H1 (cell line): Measurements from ENCODE around the gene TNFAIP8L3. TPM values are rescaled to one million over a fixed set of nuclear protein-coding genes. Genes with fewer than 3 reads are reported as not detected.

Experiments used
- CTCF ChIA-PET: fragments of 300-600 bp; sonication (Branson Sonifier 250); formaldehyde crosslinking; loops from one replicate; lab custom pipeline; 2021; ENCODE audit not compliant: partially characterized antibody; lab: Charles Lee
- POLR2A ChIA-PET: fragments of 300-600 bp; sonication (Branson Sonifier 250); formaldehyde crosslinking; loops from one replicate; lab custom pipeline; 2021; ENCODE audit warnings: inconsistent platforms; ENCODE audit not compliant: partially characterized antibody; lab: Charles Lee
- DNase-seq, 2 experiments: peaks; one replicate each; pipeline versions ENCODE4 v3.0.0 to v3.0.0-alpha.2; 2010 to 2022; ENCODE audit warnings: low spot score in 2 of 2, low read depth in 1 of 2, mixed read lengths in 1 of 2
- FAIRE-seq: peaks from 2 replicates; lab custom pipeline; 2011; peaks lifted over from hg19 to GRCh38; lab: Jason Lieb, UNC
- H2AFZ ChIP-seq: 2 replicates; pipeline ENCODE4 v1.8.1; 2012; ENCODE audit warnings: low read length, inconsistent platforms
- H2AK5ac ChIP-seq: 2 replicates; pipeline ENCODE4 v1.6.1; 2013; ENCODE audit warnings: low read depth, low read length
- H2BK120ac ChIP-seq: replicated peaks from 2 replicates; pipeline ENCODE3; 2013; ENCODE audit warnings: low read depth, low read length, inconsistent platforms
- H2BK12ac ChIP-seq: 2 replicates; pipeline ENCODE4 v1.6.1; 2013; ENCODE audit warnings: low read depth, low read length
- H2BK15ac ChIP-seq: 2 replicates; pipeline ENCODE4 v1.6.1; 2013; ENCODE audit warnings: low read length
- H2BK20ac ChIP-seq: 2 replicates; pipeline ENCODE4 v1.6.1; 2013; ENCODE audit warnings: low read length
- H2BK5ac ChIP-seq: 2 replicates; pipeline ENCODE4 v1.6.1; 2013; ENCODE audit warnings: low read depth, low read length
- H3K14ac ChIP-seq: 2 replicates; pipeline ENCODE4 v1.6.1; 2013; ENCODE audit warnings: inconsistent platforms; ENCODE audit not compliant: insufficient read length
- H3K18ac ChIP-seq: 2 replicates; pipeline ENCODE4 v1.6.1; 2013; ENCODE audit warnings: low read length; ENCODE audit errors: extremely low read depth
- H3K23ac ChIP-seq: 2 replicates; pipeline ENCODE4 v1.6.1; 2013; ENCODE audit warnings: inconsistent platforms; ENCODE audit not compliant: insufficient read length
- H3K23me2 ChIP-seq: 2 replicates; pipeline ENCODE4 v1.6.1; 2013; ENCODE audit warnings: low read depth, low read length
- H3K27ac ChIP-seq: 2 replicates; pipeline ENCODE4 v1.6.1; 2011; ENCODE audit warnings: low read depth, low read length, inconsistent platforms
- H3K27me3 ChIP-seq, 4 experiments: replicated peaks in 1 of 4; 1 replicate in 1 of 4; 2 replicates in 3 of 4; pipeline versions ENCODE4 v1.6.1 to v1.8.1; 2011 to 2013; ENCODE audit warnings: low read length in 3 of 4, mild to moderate bottlenecking in 3 of 4, inconsistent platforms in 2 of 4, mixed read lengths in 2 of 4, moderate library complexity in 1 of 4; ENCODE audit not compliant: control insufficient read depth in 3 of 4, insufficient read depth in 3 of 4; ENCODE audit errors: extremely low read depth in 1 of 4
- H3K36me3 ChIP-seq, 4 experiments: 2 replicates each; pipeline versions ENCODE4 v1.6.1 to v1.8.1; 2011 to 2013; ENCODE audit warnings: mild to moderate bottlenecking in 4 of 4, low read length in 3 of 4, moderate library complexity in 2 of 4, control low read depth in 1 of 4, inconsistent platforms in 1 of 4; ENCODE audit not compliant: insufficient read depth in 4 of 4, control insufficient read depth in 2 of 4
- H3K4ac ChIP-seq: replicated peaks from 2 replicates; pipeline ENCODE3; 2013; ENCODE audit warnings: low read length, low read depth, mixed read lengths, inconsistent platforms; ENCODE audit not compliant: insufficient read length
- H3K4me1 ChIP-seq, 4 experiments: replicated peaks in 1 of 4; 1 replicate in 1 of 4; 2 replicates in 3 of 4; pipeline versions ENCODE4 v1.6.1 to v1.8.1; 2011 to 2013; ENCODE audit warnings: low read length in 3 of 4, inconsistent platforms in 2 of 4, mixed read lengths in 1 of 4; ENCODE audit not compliant: insufficient read depth in 4 of 4, control insufficient read depth in 3 of 4
- H3K4me2 ChIP-seq, 2 experiments: 2 replicates each; pipeline versions ENCODE4 v1.6.1 to v1.8.1; 2011 to 2013; ENCODE audit warnings: low read depth in 2 of 2, low read length in 2 of 2, control low read depth in 1 of 2, inconsistent platforms in 1 of 2, mild to moderate bottlenecking in 1 of 2; ENCODE audit not compliant: insufficient read depth in 1 of 2
- H3K4me3 ChIP-seq, 4 experiments: fragments of 200-600, 300-600 bp in 1 of 4; sonication (generic), shearing (Covaris generic), sonication (Bioruptor Twin) in 1 of 4; 2 replicates each; pipeline versions ENCODE4 v1.5.1 to v1.8.1; 2011 to 2016; ENCODE audit warnings: low read length in 4 of 4, low read depth in 3 of 4, control low read depth in 2 of 4, inconsistent platforms in 2 of 4, mild to moderate bottlenecking in 2 of 4, mixed read lengths in 1 of 4, moderate library complexity in 1 of 4; ENCODE audit not compliant: insufficient read depth in 2 of 4; ENCODE audit errors: extremely low read depth in 1 of 4
- H3K56ac ChIP-seq: replicated peaks from 2 replicates; pipeline ENCODE3; 2013; ENCODE audit warnings: low read depth, mild to moderate bottlenecking, mixed read lengths, low read length, inconsistent platforms; ENCODE audit not compliant: insufficient read length
- H3K79me1 ChIP-seq: 2 replicates; pipeline ENCODE4 v1.6.1; 2013; ENCODE audit warnings: low read depth, low read length, control low read depth
- H3K79me2 ChIP-seq, 2 experiments: 2 replicates each; pipeline versions ENCODE4 v1.6.1 to v1.8.1; 2012 to 2013; ENCODE audit warnings: low read length in 2 of 2, mild to moderate bottlenecking in 2 of 2, inconsistent platforms in 1 of 2; ENCODE audit not compliant: insufficient read depth in 2 of 2, control insufficient read depth in 1 of 2
- H3K9ac ChIP-seq, 4 experiments: replicated peaks in 1 of 4; 1 replicate in 1 of 4; 2 replicates in 3 of 4; pipeline versions ENCODE4 v1.6.1 to v1.8.1; 2011 to 2013; ENCODE audit warnings: low read depth in 3 of 4, low read length in 3 of 4, control low read depth in 2 of 4, mild to moderate bottlenecking in 2 of 4, moderate library complexity in 2 of 4, inconsistent platforms in 1 of 4; ENCODE audit errors: extremely low read depth in 1 of 4
- H3K9me3 ChIP-seq, 2 experiments: 2 replicates each; pipeline versions ENCODE4 v1.6.1 to v1.8.1; 2012 to 2013; ENCODE audit warnings: mild to moderate bottlenecking in 2 of 2, moderate library complexity in 2 of 2, control low read depth in 1 of 2, inconsistent platforms in 1 of 2, low read depth in 1 of 2, low read length in 1 of 2, mixed read lengths in 1 of 2; ENCODE audit not compliant: insufficient read depth in 2 of 2
- H4K20me1 ChIP-seq, 2 experiments: replicated peaks in 1 of 2; 2 replicates each; pipeline versions ENCODE3 to v1.8.1; 2011 to 2013; ENCODE audit warnings: inconsistent platforms in 2 of 2, low read length in 2 of 2, mild to moderate bottlenecking in 1 of 2; ENCODE audit not compliant: insufficient read depth in 2 of 2, control insufficient read depth in 1 of 2
- H4K5ac ChIP-seq: 2 replicates; pipeline ENCODE4 v1.6.1; 2013; ENCODE audit warnings: low read length, low read depth, mixed read lengths, inconsistent platforms; ENCODE audit not compliant: insufficient read length
- H4K8ac ChIP-seq: 2 replicates; pipeline ENCODE4 v1.8.0; 2013; ENCODE audit warnings: mild to moderate bottlenecking, moderate library complexity, low read length, inconsistent platforms; ENCODE audit not compliant: insufficient read depth; ENCODE audit errors: extremely low read depth
- H4K91ac ChIP-seq: replicated peaks from 2 replicates; pipeline ENCODE3; 2013; ENCODE audit warnings: low read length, mixed read lengths, inconsistent platforms; ENCODE audit not compliant: insufficient read length
- ATF2 ChIP-seq: IDR thresholded peaks from 2 replicates; pipeline ENCODE4 v1.6.1; 2012; ENCODE audit warnings: low read length, inconsistent platforms
- CTBP2 ChIP-seq: IDR thresholded peaks from 2 replicates; pipeline ENCODE4 v1.7.0; 2011; ENCODE audit warnings: borderline replicate concordance, mild to moderate bottlenecking, moderate library complexity, mixed read lengths, low read length; ENCODE audit not compliant: insufficient read depth, insufficient read length
- CTCF ChIP-seq, 3 experiments: IDR thresholded peaks; 1 replicate in 2 of 3; 2 replicates in 1 of 3; pipeline versions ENCODE4 v1.5.1 to v1.6.1; 2011; ENCODE audit warnings: low read length in 3 of 3, mild to moderate bottlenecking in 3 of 3, inconsistent platforms in 2 of 3, low read depth in 1 of 3, moderate library complexity in 1 of 3; ENCODE audit not compliant: insufficient read depth in 1 of 3; ENCODE audit errors: control extremely low read depth in 1 of 3
- PHF8 ChIP-seq: fragments of 200-600 bp; sonication (generic); conservative IDR thresholded peaks from 2 replicates; pipeline ENCODE4 v1.7.1; 2012; ENCODE audit warnings: low read depth, mild to moderate bottlenecking, inconsistent platforms, low read length, moderate library complexity
- RBBP5 ChIP-seq: IDR thresholded peaks from 2 replicates; pipeline ENCODE4 v1.7.1; 2012; ENCODE audit warnings: low read depth, mild to moderate bottlenecking, inconsistent platforms, low read length, moderate library complexity, borderline replicate concordance
- RFX5 ChIP-seq: IDR thresholded peaks from 2 replicates; pipeline ENCODE4 v1.6.1; 2011; ENCODE audit warnings: low read depth, low read length, improper control_type of control experiment, borderline replicate concordance
- SAP30 ChIP-seq: fragments of 300-600 bp; sonication (generic); IDR thresholded peaks from 2 replicates; pipeline ENCODE4 v1.7.1; 2012; ENCODE audit warnings: low read length, moderate library complexity, mild to moderate bottlenecking, inconsistent platforms; ENCODE audit not compliant: insufficient read depth, insufficient replicate concordance
- SUZ12 ChIP-seq: fragments of 200-600 bp; sonication (generic); IDR thresholded peaks from 2 replicates; pipeline ENCODE4 v1.6.1; 2012; ENCODE audit warnings: mild to moderate bottlenecking, inconsistent platforms, low read length, moderate library complexity, mixed read lengths
- TEAD4 ChIP-seq: IDR thresholded peaks from 2 replicates; pipeline ENCODE4 v1.6.1; 2012; ENCODE audit warnings: low read depth, low read length, inconsistent platforms, mixed read lengths
- polyA plus RNA-seq, 7 experiments: library from polyadenylated mRNA; depleted of rRNA in 3 of 7; stranded (reverse) in 5 of 7; unstranded in 2 of 7; fragments of >200 nt in 5 of 7; fragments of 200-250 nt in 2 of 7; gene quantifications; 1 replicate in 5 of 7; 2 replicates in 1 of 7; 4 replicates in 1 of 7; pipeline versions ENCODE4 v1.2.1 to v1.2.3, GENCODE V29; 2011 to 2013; ENCODE audit warnings: missing spikeins in 2 of 7, mixed read lengths in 2 of 7
- total RNA-seq: library from RNA; stranded (reverse); fragmentation: NEBNext Ultra II Directional; extraction: Animal tissue kit (Norgen Biotek cat#: 25700); gene quantifications from 2 replicates; pipeline ENCODE4 v1.2.1, GENCODE V29; 2021

The TNFAIP8L3 gene
- total and polyA plus RNA-seq, 2 of the 8 experiments (the other 6 are each of a cell fraction or from before 2014, with no cell fraction given), result 0.23 to 0.67 TPM

- H3K79me1 ChIP-seq, result no peaks in the 10 kb centered on the region
- POLR2A ChIA-PET, result interaction anchor here (0.6 to 1.6 kb wide), 2 partner anchors 13 to 25 kb away, joined by 4 to 5 read pairs; partner anchors contain the start of gene TNFAIP8L3
- no peak for FAIRE-seq
- TF ChIP-seq PHF8 (no peak), RBBP5 (no peak), ATF2 (no peak), SAP30 (no peak), RFX5 (no peak), SUZ12 (no peak), CTBP2 (no peak), TEAD4 (no peak), CTCF (IDR thresholded peaks at IDR 0.05; ENCODE audit: control extremely low read depth in 1 of 3, insufficient read depth in 1 of 3, low read depth in 1 of 3, low read length in 3 of 3) (no peak)
Observed at GRCh38 chr15:51069983-51070382, 24.7 kb downstream of the TNFAIP8L3 start.

More at GRCh38 chr15:51069983-51070382, 24.7 kb downstream of the TNFAIP8L3 start:
- Histone ChIP-seq H3K27ac (no peak overlapping the region), H3K27me3 (no peaks in the 10 kb centered on the region), H4K5ac (no peak overlapping the region), H3K18ac (no peak overlapping the region), H3K4ac (no peak overlapping the region), H3K9ac (no peak overlapping the region), H4K20me1 (no peaks in the 10 kb centered on the region), H3K9me3 (no peaks in the 10 kb centered on the region), H3K79me2 (no peaks in the 10 kb centered on the region), H2AK5ac (no peak overlapping the region), H2BK15ac (no peak overlapping the region), H3K23me2 (no peaks in the 10 kb centered on the region), H2BK120ac (no peak overlapping the region), H2BK12ac (no peak overlapping the region), H3K36me3 (no peaks in the 10 kb centered on the region), H2BK5ac (no peak overlapping the region), H3K14ac (no peak overlapping the region), H3K4me1 (no peaks in the 10 kb centered on the region), H4K91ac (no peak overlapping the region), H4K8ac (no peak overlapping the region), H2BK20ac (no peak overlapping the region), H3K23ac (no peak overlapping the region), H2AFZ (no peak overlapping the region), H3K56ac (no peak overlapping the region), H3K4me3 (no peak overlapping the region), H3K4me2 (no peak overlapping the region)
- CTCF ChIA-PET, result interaction anchor here (0.8 kb wide), 1 partner anchor 212 kb away, joined by 3 read pairs; no protein-coding TSS in a partner anchor
- no peak for DNase-seq
